ENCODE data around the gene POLR3B.

Gene POLR3B

DNA sequence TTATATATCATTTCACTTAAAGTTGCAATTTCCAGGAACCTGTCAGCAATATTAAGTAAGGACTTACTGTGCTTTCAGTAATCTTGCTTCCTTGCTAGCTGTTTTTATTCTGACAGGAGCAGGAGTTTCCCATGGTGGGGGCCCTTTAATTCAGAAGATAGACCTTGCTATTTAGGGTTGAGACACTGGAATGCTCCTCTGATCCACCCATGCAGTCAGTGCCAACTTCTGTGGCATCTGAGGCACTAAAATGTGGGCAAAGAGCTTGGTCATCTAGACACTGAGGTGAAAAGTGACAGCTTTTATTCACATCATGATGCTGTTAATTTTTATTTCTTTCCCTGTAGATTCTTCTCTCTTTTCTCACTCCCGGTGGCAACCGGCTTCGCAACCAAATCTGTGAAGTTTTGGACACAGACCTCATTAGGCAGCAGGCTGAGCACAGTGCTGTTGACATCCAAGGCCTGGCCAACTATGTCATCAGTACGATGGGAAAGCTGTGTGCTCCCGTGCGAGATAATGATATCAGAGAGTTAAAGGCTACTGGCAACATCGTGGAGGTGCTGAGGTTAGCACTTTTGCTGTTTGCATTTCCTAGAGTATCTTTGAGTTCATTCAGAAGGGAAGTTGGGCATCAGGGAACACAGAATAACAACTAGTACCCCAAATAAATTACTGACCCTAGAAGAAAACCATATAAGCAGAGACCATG lies 36.3 kb upstream of the POLR3B start:
- Histone ChIP-seq H3K9ac (ENCODE audit: low read depth in 1 of 2, low read length in 2 of 2) (no peak overlapping the region), H3K9me3 (ENCODE audit: control insufficient read depth in 2 of 2, low read length in 2 of 2) (no peaks in the 10 kb centered on the region), H3K27ac (ENCODE audit: low read depth in 2 of 2, low read length in 2 of 2) (no peak overlapping the region), H3K27me3 (ENCODE audit: control insufficient read depth in 2 of 2, insufficient read depth in 2 of 2, low read length in 2 of 2) (no peaks in the 10 kb centered on the region), H3K36me3 (ENCODE audit: control insufficient read depth in 2 of 2, insufficient read depth in 2 of 2, low read length in 2 of 2) (peaks cover 63 to 64% of the 10 kb centered on the region in 2 donors), H3K4me1 (ENCODE audit: control insufficient read depth in 2 of 2, insufficient read depth in 2 of 2, low read length in 2 of 2) (no peaks in the 10 kb centered on the region), H3K4me3 (ENCODE audit: low read length in 2 of 2) (no peak overlapping the region)

- Histone ChIP-seq H3K27me3 (ENCODE audit: control insufficient read depth in 2 of 2, insufficient read depth in 2 of 2, low read length in 2 of 2) (no peaks in the 10 kb centered on the region), H3K4me1 (ENCODE audit: control insufficient read depth in 2 of 2, insufficient read depth in 2 of 2, low read length in 2 of 2) (peaks cover 0 to under 1% of the 10 kb centered on the region in 2 donors), H3K4me3 (ENCODE audit: low read length in 2 of 2) (no peak overlapping the region), H3K27ac (ENCODE audit: low read depth in 2 of 2, low read length in 2 of 2) (no peak overlapping the region), H3K9me3 (ENCODE audit: control insufficient read depth in 2 of 2, low read length in 2 of 2) (no peaks in the 10 kb centered on the region), H3K9ac (ENCODE audit: low read depth in 1 of 2, low read length in 2 of 2) (no peak overlapping the region), H3K36me3 (ENCODE audit: control insufficient read depth in 2 of 2, insufficient read depth in 2 of 2, low read length in 2 of 2) (peaks cover 50 to 56% of the 10 kb centered on the region in 2 donors)
These were observed 34.0 kb upstream of the POLR3B start for GRCh38 chr12:106323537-106323936.

DNA sequence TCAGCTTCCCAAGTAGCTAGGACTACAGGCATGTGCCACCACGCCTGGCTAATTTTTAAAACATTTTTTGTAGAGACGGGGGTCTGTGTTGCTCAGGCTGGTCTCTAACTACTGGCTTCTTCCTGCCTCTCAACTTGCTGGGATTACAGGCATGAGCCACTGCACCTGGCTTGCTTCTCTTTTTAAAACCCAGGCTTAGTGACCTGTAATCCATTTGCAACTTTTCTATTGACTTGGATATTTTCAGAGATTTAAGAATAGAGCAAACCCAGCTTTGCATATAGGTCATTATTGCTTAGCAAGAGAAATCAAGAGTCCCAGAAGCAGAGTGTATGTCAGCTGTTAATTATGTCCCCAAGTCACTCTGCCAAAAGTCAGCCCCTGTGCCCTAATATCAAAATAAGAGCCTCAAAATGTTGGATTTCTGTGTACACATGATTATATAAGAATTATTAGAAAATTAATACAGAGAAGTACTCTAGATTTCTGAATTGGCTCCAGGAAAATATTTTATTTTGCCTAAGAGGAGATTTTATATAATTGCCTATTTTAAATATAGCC lies 30.2 kb upstream of the POLR3B start:
- H3K36me3 ChIP-seq (ENCODE audit: control insufficient read depth in 2 of 2, insufficient read depth in 2 of 2, low read length in 2 of 2), result peaks cover 41 to 45% of the 10 kb centered on the region in 2 donors
- H3K9ac ChIP-seq (ENCODE audit: low read depth in 1 of 2, low read length in 2 of 2), result no peak overlapping the region
- no peak overlapping the region for H3K27ac ChIP-seq (ENCODE audit: low read depth in 2 of 2, low read length in 2 of 2)
- no peaks in the 10 kb centered on the region for H3K27me3 ChIP-seq (ENCODE audit: control insufficient read depth in 2 of 2, insufficient read depth in 2 of 2, low read length in 2 of 2)
- peaks cover 0 to 4% of the 10 kb centered on the region in 2 donors for H3K4me1 ChIP-seq (ENCODE audit: control insufficient read depth in 2 of 2, insufficient read depth in 2 of 2, low read length in 2 of 2)
- H3K9me3 ChIP-seq (ENCODE audit: control insufficient read depth in 2 of 2, low read length in 2 of 2), result no peaks in the 10 kb centered on the region
- no peak overlapping the region for H3K4me3 ChIP-seq (ENCODE audit: low read length in 2 of 2)

DNA sequence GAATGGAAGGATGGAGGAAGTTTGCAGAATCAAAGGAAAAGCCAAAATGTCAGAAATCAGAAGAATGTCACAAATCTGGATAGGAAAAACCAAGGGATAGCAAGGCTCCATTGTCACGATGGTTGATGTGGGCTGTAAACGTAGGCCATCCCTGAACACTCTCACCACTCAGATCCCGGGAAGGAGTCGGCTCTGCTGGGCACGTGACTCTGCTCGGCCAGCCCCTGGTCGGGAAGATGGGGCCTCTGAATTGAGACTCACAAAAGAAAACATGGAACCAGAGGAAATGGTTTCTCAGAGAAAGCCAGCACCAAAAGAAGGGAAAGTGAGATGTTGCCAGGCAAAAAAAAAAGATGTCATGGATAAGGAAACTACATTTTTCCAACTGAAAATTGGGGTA lies 28.8 kb upstream of the POLR3B start:
- no peaks in the 10 kb centered on the region for H3K27me3 ChIP-seq (ENCODE audit: control insufficient read depth in 2 of 2, insufficient read depth in 2 of 2, low read length in 2 of 2)
- H3K4me3 ChIP-seq (ENCODE audit: low read length in 2 of 2), result no peak overlapping the region
- H3K9ac ChIP-seq (ENCODE audit: low read depth in 1 of 2, low read length in 2 of 2), result no peak overlapping the region
- peaks cover 35 to 39% of the 10 kb centered on the region in 2 donors for H3K36me3 ChIP-seq (ENCODE audit: control insufficient read depth in 2 of 2, insufficient read depth in 2 of 2, low read length in 2 of 2)
- no peak overlapping the region for H3K27ac ChIP-seq (ENCODE audit: low read depth in 2 of 2, low read length in 2 of 2)
- H3K4me1 ChIP-seq (ENCODE audit: control insufficient read depth in 2 of 2, insufficient read depth in 2 of 2, low read length in 2 of 2), result peaks cover 0 to 4% of the 10 kb centered on the region in 2 donors
- no peaks in the 10 kb centered on the region for H3K9me3 ChIP-seq (ENCODE audit: control insufficient read depth in 2 of 2, low read length in 2 of 2)

DNA sequence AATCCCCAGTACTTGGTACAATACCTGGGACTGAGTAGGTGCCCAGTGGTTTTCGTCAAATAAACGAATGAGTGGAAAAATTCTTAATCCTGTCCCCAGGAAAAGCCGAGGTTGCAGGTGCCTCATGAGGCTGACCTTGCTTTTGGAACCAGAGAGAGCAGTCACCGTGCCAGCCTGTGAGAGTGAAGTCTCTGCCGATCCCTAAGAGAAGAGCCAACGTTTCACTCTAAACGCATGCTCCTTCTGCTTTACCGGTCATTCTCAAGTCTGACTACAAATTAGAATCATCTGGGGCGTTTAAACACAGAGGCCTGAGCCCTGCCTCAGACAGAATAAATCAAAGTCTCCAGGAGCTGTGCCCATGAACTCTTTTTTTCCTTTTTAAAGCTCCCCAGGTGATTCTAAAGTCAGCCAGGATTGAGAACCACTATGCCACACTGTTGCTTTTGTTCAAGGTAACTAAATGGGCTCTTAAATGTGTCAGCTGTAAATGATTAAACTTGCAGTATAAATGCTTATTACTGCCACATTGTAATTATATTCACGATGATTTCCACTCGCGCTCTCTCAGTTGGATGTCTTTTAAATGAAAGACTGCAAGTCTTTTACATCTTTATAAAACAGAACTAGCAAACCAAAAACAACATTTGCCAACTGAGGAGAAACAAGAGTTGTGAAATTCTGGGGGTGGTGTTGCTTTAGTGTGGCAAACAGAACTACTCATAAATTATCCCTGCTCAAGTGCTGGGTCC lies 28.1 kb upstream of the POLR3B start:
- H3K27me3 ChIP-seq (ENCODE audit: control insufficient read depth in 2 of 2, insufficient read depth in 2 of 2, low read length in 2 of 2), result no peaks in the 10 kb centered on the region
- no peak overlapping the region for H3K4me3 ChIP-seq (ENCODE audit: low read length in 2 of 2)
- H3K36me3 ChIP-seq (ENCODE audit: control insufficient read depth in 2 of 2, insufficient read depth in 2 of 2, low read length in 2 of 2), result peaks cover 28 to 34% of the 10 kb centered on the region in 2 donors
- no peak overlapping the region for H3K27ac ChIP-seq (ENCODE audit: low read depth in 2 of 2, low read length in 2 of 2)
- H3K9me3 ChIP-seq (ENCODE audit: control insufficient read depth in 2 of 2, low read length in 2 of 2), result no peaks in the 10 kb centered on the region
- H3K4me1 ChIP-seq (ENCODE audit: control insufficient read depth in 2 of 2, insufficient read depth in 2 of 2, low read length in 2 of 2), result peaks cover 0 to 4% of the 10 kb centered on the region in 2 donors
- H3K9ac ChIP-seq (ENCODE audit: low read depth in 1 of 2, low read length in 2 of 2), result no peak overlapping the region

DNA sequence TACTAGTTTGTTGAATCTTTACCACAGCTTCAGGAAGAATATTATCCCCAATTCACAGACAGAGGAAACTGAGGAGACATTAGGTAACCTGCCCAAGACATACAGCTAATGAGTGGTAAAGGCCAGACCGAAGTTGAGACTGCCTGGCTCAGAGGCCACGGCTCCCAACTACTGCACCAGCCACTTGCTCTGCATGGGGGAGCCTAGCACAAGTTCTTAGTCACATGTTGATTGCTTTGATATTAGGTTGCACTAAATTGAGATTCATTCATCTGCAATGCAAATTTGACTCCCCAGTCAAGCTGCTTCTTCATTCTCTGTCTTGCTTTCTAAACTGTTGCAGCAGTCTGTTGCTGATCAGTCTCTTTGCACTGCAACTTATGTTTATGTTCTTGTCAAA lies 25.9 kb upstream of the POLR3B start:
- Histone ChIP-seq H3K4me1 (ENCODE audit: control insufficient read depth in 2 of 2, insufficient read depth in 2 of 2, low read length in 2 of 2) (peaks cover 0 to 4% of the 10 kb centered on the region in 2 donors), H3K27ac (ENCODE audit: low read depth in 2 of 2, low read length in 2 of 2) (no peak overlapping the region), H3K9me3 (ENCODE audit: control insufficient read depth in 2 of 2, low read length in 2 of 2) (no peaks in the 10 kb centered on the region)

GRCh38 chr12:106332536-106332935 lies 25.0 kb upstream of the POLR3B start:
- no peaks in the 10 kb centered on the region for H3K9me3 ChIP-seq (ENCODE audit: control insufficient read depth in 2 of 2, low read length in 2 of 2)
- H3K4me1 ChIP-seq (ENCODE audit: control insufficient read depth in 2 of 2, insufficient read depth in 2 of 2, low read length in 2 of 2), result peaks cover 0 to 4% of the 10 kb centered on the region in 2 donors
- no peak overlapping the region for H3K4me3 ChIP-seq (ENCODE audit: low read length in 2 of 2)
- no peaks in the 10 kb centered on the region for H3K27me3 ChIP-seq (ENCODE audit: control insufficient read depth in 2 of 2, insufficient read depth in 2 of 2, low read length in 2 of 2)
- H3K36me3 ChIP-seq (ENCODE audit: control insufficient read depth in 2 of 2, insufficient read depth in 2 of 2, low read length in 2 of 2), result peaks cover 15 to 22% of the 10 kb centered on the region in 2 donors
- no peak overlapping the region for H3K9ac ChIP-seq (ENCODE audit: low read depth in 1 of 2, low read length in 2 of 2)
- H3K27ac ChIP-seq (ENCODE audit: low read depth in 2 of 2, low read length in 2 of 2), result no peak overlapping the region

More for the DNA sequence above, 25.9 kb upstream of the POLR3B start:
- Histone ChIP-seq H3K27me3 (ENCODE audit: control insufficient read depth in 2 of 2, insufficient read depth in 2 of 2, low read length in 2 of 2) (no peaks in the 10 kb centered on the region), H3K9ac (ENCODE audit: low read depth in 1 of 2, low read length in 2 of 2) (no peak overlapping the region), H3K36me3 (ENCODE audit: control insufficient read depth in 2 of 2, insufficient read depth in 2 of 2, low read length in 2 of 2) (peaks cover 17 to 20% of the 10 kb centered on the region in 2 donors), H3K4me3 (ENCODE audit: low read length in 2 of 2) (no peak overlapping the region)

DNA sequence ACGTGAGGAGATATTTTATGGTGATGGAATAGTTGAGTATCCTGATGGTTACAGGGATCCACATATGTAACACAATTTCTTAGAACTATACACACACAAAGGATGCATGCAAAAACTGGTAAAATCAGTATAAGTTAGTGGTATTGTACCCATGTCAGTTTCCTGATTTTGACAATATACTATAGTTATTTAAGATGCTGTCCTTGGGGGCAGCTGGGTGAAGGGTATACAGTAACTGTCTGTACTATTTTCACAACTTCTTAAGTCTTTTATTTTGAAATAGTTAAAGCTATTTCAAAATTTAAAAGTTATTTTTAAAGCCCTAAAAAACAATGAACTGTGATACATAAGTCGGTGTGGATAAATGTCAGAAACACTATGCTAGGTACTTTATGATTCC lies 24.5 kb upstream of the POLR3B start:
- Histone ChIP-seq H3K27me3 (ENCODE audit: control insufficient read depth in 2 of 2, insufficient read depth in 2 of 2, low read length in 2 of 2) (no peaks in the 10 kb centered on the region), H3K4me3 (ENCODE audit: low read length in 2 of 2) (no peak overlapping the region), H3K9me3 (ENCODE audit: control insufficient read depth in 2 of 2, low read length in 2 of 2) (no peaks in the 10 kb centered on the region), H3K9ac (ENCODE audit: low read depth in 1 of 2, low read length in 2 of 2) (no peak overlapping the region), H3K27ac (ENCODE audit: low read depth in 2 of 2, low read length in 2 of 2) (no peak overlapping the region), H3K36me3 (ENCODE audit: control insufficient read depth in 2 of 2, insufficient read depth in 2 of 2, low read length in 2 of 2) (peaks cover 15 to 22% of the 10 kb centered on the region in 2 donors), H3K4me1 (ENCODE audit: control insufficient read depth in 2 of 2, insufficient read depth in 2 of 2, low read length in 2 of 2) (peaks cover 0 to 4% of the 10 kb centered on the region in 2 donors)

GRCh38 chr12:106333756-106334155 lies 23.8 kb upstream of the POLR3B start:
- Histone ChIP-seq H3K4me1 (ENCODE audit: control insufficient read depth in 2 of 2, insufficient read depth in 2 of 2, low read length in 2 of 2) (peaks cover 0 to under 1% of the 10 kb centered on the region in 2 donors), H3K9ac (ENCODE audit: low read depth in 1 of 2, low read length in 2 of 2) (no peak overlapping the region), H3K27ac (ENCODE audit: low read depth in 2 of 2, low read length in 2 of 2) (no peak overlapping the region), H3K9me3 (ENCODE audit: control insufficient read depth in 2 of 2, low read length in 2 of 2) (no peaks in the 10 kb centered on the region), H3K27me3 (ENCODE audit: control insufficient read depth in 2 of 2, insufficient read depth in 2 of 2, low read length in 2 of 2) (no peaks in the 10 kb centered on the region), H3K36me3 (ENCODE audit: control insufficient read depth in 2 of 2, insufficient read depth in 2 of 2, low read length in 2 of 2) (peaks cover 17 to 20% of the 10 kb centered on the region in 2 donors), H3K4me3 (ENCODE audit: low read length in 2 of 2) (no peak overlapping the region)
